Renal pelvis (tissue), 4 donors: Measurements from ENCODE around the gene PRKX. TPM values are rescaled to one million over a fixed set of nuclear protein-coding genes. Genes with fewer than 3 reads are reported as not detected.
"Not testable (repeated sequence)": the region's sequence is repeated elsewhere in the genome, so short reads cannot be mapped to it uniquely, and the experiment has no call there.

Source experiments
- DNase-seq: peaks from one replicate; pipeline ENCODE4 v3.0.0-alpha.2; 2013
- polyA plus RNA-seq, 3 donors: library from polyadenylated mRNA; unstranded; fragments of 120-200 nt; gene quantifications; one replicate each; pipeline ENCODE4 v1.2.1, GENCODE V29; 2013; ENCODE audit not compliant: insufficient read length in 3 of 3

Gene PRKX
- polyA plus RNA-seq, 3 donors: 12.4 to 18.4 (median 14.6) TPM

- DNase-seq: no peak
Measured at GRCh38 chrX:3584415-3584996, 128.9 kb downstream of the PRKX start.

GRCh38 chrX:3582451-3582850, 131.0 kb downstream of the PRKX start:
- no peak for DNase-seq

- DNase-seq: no peak
Measured at GRCh38 chrX:3581609-3582108, 131.8 kb downstream of the PRKX start.

- no peak for DNase-seq
Measured at GRCh38 chrX:3577551-3577950, 135.9 kb downstream of the PRKX start.

- DNase-seq: no peak
Measured at GRCh38 chrX:3576886-3577501, 136.5 kb downstream of the PRKX start.

GRCh38 chrX:3567686-3568085, 145.8 kb downstream of the PRKX start:
- no peak for DNase-seq

GRCh38 chrX:3563451-3563850, 150.0 kb downstream of the PRKX start:
- DNase-seq: no peak

- DNase-seq: not testable (repeated sequence)
Measured at GRCh38 chrX:3560010-3560409, 153.4 kb downstream of the PRKX start.
